Fibroblast of peridontal ligament (primary cell): ENCODE measurements around the gene RASSF5.
A peak's percentile ranks its signal among the peaks of the same experiment; 100 is the strongest.

Experiments
- DNase-seq: peaks from one replicate; pipeline ENCODE4 v3.0.0-alpha.2; 2010; ENCODE audit errors: extremely low read depth

RASSF5 gene, protein sequence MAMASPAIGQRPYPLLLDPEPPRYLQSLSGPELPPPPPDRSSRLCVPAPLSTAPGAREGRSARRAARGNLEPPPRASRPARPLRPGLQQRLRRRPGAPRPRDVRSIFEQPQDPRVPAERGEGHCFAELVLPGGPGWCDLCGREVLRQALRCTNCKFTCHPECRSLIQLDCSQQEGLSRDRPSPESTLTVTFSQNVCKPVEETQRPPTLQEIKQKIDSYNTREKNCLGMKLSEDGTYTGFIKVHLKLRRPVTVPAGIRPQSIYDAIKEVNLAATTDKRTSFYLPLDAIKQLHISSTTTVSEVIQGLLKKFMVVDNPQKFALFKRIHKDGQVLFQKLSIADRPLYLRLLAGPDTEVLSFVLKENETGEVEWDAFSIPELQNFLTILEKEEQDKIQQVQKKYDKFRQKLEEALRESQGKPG

DNA sequence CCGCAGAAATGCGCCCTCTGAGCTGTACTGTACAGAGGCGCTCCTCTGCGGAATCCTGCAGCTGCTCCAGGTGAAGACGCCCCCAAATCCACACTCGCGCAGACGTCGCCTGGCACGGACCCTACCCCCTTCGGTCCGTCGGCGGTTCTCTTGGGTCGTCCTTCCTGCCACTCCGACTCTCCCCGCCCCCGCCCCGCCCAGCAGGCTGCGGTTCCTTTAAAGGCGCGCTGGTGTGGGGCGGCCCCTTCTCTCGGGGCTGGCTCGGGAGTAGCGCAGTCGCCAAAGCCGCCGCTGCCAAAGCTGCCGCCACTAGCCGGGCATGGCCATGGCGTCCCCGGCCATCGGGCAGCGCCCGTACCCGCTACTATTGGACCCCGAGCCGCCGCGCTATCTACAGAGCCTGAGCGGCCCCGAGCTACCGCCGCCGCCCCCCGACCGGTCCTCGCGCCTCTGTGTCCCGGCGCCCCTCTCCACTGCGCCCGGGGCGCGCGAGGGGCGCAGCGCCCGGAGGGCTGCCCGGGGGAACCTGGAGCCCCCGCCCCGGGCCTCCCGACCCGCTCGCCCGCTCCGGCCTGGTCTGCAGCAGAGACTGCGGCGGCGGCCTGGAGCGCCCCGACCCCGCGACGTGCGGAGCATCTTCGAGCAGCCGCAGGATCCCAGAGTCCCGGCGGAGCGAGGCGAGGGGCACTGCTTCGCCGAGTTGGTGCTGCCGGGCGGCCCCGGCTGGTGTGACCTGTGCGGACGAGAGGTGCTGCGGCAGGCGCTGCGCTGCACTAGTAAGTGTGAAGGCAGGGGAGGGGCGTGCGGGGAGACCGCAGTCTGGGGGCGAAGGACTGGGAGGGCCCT is at the start of gene RASSF5:
RASSF5 (plus strand) TSS at position 248 of the 846 bp plus-strand sequence; CDS start at position 320, 72 bp downstream.
- peak; percentile 49 for DNase-seq

DNA sequence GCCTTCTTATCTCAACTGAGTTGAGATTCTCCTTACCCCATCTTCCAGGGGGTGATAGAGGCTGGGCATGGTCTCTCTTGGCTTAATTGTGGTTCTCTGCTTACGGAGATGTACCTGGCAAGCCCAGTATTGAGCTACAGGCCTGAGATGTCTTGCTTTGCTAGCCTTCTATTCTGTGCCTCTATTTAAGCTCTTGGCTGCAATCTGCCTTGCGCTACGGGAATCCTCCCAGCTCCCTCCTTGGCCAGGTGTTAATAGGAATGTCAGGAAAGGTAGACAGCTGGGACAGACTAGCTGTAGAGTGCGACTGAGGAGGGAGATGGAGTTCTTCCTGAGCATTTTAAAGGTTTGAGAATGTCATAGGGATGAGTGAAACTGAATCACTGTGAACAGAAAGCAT is 47.6 kb upstream of the RASSF5 start:
- no peak for DNase-seq

DNA sequence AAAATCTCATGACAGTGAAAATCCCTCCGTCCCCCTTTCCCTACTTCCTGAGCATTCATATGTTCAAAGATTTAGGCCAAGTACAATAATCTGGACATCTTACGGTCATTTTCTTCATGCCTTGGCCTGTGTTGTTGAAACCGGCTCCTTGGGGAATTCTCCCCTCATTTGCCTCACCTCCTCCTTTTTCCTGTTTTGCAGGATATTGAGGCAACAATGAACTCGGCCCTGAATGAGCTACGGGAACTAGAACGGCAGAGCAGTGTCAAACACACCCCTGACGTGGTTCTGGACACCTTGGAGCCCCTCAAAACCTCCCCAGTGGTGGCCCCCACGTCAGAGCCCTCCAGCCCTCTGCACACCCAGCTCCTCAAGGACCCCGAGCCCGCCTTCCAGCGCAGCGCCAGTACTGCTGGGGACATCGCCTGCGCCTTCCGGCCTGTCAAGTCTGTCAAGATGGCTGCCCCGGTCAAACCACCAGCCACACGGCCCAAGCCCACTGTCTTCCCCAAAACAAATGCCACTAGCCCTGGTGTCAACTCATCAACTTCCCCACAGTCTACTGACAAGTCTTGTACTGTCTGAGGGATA is 46.4 kb upstream of the RASSF5 start:
- DNase-seq: no peak

DNA sequence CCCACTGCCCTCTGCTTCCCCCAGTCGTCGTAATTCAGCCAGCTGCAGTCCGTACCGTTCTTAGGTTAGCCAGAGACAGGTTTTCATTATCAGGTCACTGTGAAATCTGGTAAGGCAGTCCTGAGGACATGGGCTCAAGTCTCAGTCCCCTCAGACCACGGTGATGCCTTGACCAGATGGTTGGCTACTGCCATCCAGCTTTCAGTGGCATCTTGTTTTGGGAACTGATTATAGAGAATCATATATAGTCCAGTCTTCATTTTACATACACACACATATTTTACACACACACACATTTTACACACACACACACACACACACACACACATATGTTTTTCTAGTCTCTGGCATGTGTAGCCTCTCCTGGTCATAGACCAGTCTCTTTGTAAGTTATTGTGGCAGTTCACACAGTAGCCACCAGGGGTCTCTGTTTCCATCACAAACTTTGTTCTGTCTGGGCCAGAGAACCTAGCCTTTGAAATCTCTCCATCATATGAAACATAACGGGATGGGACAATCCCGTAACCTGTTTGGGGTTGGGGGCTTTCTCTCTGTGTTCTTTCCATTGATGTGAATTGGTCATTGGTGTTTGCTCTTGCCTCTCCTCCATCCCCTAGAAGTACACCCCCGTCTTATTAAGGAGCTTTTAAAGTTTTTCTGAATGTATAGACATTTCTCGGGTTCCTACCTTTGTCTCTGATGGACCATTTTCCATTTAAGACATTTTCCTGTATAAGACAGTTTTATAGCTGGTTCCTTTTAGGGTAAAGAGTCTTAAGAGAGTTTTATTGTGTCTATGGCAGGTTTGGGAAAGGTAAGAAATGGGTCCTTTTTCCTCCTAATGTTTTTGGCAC is 45.5 kb upstream of the RASSF5 start:
- DNase-seq: peak; percentile 85

DNA sequence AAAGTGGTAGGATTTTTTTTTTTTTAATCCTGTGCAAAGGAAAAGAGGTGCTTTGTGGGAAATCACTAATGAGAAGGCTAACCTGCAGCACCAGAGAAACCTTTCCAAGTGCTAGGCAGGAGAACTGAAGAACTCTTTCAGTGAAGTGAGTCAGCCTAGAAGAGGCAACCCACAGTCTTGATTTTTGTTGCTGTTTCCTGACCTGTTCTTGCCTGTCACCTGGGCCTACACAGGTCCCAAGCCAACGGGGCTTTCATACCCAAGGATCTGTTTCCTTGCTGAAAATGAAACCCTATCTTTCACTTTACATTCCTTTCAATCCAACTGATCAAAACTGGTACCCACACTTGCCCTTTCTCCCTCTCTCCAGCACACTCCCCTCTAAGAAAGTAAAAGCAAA is 44.2 kb upstream of the RASSF5 start:
- no peak for DNase-seq

DNA sequence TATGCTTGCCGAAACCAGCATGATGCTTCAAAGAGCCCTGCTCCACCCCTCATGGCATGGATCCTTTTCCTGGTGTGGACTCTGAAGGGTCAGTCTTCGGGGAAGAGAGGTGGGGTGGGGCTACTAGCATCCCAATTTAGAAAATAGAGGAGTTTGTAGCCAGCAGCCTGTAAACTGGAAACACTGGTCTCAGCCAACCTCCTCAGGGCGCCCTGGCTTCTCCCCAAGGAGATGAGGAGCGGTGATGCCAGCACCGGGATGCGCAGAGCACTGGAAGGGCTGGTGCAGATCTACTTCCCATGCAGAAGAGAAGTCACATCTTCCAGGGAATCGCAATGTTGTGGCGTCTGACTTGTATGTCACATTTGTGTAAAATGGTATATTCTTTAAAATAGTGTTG is 43.4 kb upstream of the RASSF5 start:
- no peak for DNase-seq

DNA sequence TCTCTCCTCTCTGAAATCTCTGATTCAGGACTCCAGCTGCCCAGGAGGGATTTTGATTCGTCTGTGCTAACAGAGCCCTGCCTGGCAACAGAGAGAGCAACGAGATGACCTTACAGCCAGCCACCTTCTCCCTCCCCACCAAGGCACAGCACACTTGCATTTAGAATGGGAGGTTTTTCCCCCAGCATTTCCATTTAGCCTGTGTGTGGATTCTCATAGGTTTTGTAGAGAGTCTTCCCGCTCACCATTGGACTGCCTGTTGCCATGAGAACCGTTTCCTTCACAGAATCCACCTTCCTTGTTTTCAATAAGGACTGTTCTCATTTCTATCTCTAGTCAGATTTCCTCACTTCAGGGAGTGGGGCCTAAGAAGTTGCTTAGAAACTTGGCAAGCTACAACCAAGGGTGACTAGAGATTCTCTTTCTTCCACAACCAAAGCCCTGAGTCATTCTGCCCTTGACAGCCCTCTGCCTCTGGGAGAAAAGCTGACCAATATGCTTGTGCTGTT is 42.8 kb upstream of the RASSF5 start:
- peak; percentile 95 for DNase-seq

DNA sequence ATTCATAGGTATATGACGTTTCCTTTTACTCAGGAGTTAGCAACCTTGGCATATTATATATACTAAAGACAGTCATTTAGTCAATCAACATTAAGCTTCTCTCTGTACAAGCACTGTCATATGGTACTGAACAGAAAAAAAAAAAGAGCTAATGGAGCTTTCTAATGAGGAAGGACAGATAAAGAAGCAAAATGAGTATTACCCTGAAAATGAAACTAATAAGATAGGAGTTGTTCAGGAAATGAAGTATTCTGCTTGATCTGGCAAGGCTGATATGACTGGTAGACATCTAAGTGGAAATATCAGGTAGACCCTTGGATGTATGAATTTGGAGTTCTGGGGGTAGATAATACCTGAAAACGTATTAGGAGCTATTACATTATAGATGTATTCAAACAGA is 41.4 kb upstream of the RASSF5 start:
- no peak for DNase-seq

DNA sequence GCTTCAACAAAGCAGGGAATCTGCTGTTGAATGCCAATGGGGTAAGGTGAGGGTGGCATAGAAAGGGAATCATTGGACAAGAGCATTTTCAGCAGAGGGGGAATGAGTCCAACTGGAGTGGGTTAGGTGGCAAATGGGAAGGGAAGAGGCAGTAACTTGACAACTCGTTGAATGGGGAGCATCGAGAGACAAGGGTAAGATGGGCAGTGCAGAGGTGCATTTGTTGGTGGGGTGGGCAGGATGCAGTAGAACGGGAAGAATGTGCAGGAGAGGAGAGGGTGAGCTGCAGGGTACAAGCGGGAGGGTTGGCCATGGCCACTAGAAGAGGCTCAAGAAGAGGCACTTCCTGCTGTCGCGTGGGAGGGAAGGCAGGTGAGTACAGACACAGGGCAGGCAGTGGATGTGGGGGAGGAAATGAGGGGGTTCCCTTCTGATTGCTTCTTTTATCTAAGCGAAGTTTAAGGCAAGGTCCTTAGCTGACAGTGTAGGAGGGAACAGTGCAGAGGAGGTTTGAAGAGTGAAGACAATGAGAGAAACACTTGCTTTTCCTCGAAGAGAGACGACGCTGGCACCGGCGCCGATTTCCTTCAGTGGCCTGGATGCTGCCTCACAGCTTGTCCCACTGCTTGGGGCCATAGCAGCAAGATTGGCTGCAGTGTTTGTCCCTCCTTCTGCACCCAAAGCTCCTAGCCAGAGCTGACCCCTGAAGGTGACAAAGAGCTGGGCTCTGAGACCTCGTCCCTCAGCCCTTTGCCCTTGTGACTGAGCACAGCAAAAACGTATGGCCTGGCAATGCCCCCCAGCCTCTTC is 40.3 kb upstream of the RASSF5 start:
- no peak for DNase-seq

DNA sequence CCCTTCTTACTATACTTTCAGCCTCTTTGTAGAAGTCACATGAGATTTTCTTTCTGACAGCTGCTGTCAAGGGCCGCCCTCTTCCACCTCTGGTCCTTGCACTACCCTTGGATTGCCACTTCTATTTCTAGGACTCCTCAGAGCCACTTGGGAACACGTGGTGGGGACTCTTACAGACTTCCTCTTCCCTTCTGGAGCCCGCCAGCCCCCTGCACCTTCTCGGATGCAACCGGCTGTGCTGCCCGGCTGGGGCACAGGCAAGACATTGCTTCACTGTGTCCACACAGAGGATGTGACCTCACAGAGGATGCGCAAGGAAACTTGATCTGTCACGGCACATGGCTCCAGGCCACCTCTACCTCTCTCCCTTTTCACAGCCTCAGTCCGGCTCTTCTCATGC is 39.4 kb upstream of the RASSF5 start:
- DNase-seq: peak; percentile 65

DNA sequence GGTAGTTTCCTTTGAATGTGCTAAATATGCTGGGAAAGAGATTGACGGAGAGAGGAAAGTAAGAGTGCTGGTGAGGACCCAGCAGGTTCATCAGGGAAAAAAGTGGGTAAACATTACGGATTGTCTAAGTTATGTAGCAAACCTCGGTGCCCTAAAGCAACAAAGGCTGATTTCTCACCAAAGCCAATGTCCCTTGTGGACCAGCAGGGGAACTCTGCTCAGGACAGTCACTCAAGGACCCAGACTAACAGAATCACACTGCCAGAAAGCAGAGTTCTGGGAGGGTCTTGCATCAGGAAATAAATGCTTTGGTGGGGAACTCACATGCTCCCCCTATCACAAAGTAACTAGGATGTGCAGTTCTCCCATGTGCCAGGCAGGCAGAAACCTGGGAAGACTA is 38.8 kb upstream of the RASSF5 start:
- no peak for DNase-seq

DNA sequence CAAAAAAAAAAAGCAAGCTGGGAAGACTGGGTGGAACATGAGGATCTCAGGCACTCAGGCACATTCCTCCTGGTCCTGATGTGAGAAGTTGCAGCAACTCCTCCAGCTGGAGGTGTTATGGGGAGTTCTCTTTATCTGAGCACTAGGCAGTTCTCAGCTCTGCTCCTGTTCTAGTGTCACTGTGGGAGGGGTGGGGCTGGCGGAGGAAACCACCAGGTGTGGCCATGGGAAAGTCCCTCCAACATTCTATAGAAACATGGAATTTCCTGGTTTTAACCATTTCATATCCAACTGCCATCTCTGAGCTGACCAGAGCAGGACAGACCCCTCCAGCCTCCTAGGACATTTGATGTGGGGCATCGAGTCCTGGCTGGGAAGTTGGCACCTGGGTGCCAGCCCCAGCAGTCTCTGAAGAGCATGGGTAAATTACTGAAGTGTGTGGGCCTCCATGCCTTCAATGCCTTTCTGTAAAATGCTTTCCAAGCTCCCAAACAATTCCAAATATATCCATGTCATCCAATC is 37.9 kb upstream of the RASSF5 start:
- DNase-seq: no peak

DNA sequence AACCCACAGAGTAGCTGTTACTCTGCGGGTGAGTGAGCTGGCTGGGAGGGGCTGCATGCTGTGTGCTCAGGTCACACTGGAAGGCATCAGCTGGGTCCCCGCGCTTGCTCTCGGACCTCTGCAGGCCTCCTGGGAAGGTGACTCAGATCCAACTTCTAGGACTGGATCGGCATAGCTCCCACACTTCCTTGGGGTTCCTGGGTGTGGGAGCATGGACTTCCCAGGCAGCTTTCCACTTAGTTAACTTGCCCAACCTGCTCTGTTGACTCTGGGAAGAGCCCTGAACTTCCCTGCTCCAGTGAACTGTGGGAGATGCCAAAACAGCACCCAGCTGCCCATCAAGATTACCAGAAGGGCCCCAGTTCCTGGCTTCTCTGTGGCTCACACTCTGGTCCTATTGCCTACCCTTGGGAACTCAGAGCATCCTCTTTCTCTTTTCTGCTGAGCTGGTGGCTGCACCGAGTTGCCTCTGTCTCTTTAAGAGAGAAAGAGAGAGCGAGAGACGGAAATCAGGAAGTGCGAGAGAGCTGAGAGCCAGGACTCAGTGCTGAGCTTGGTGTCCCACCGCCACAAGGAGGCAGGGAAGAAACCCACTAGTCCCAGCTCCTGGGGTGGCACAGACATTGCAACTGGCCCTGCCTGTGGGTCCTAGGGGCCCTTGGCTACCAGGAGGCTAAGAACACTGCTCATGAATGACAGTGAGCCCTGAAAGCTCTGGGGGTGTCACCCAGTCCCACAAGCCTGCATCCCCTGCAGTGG is 37.2 kb upstream of the RASSF5 start, which contains the start of gene IKBKE:
IKBKE (plus strand) TSS at position 544 of the 759 bp plus-strand sequence. CDS start 2,752 bp downstream, outside the sequence.
- DNase-seq: peak; percentile 67

DNA sequence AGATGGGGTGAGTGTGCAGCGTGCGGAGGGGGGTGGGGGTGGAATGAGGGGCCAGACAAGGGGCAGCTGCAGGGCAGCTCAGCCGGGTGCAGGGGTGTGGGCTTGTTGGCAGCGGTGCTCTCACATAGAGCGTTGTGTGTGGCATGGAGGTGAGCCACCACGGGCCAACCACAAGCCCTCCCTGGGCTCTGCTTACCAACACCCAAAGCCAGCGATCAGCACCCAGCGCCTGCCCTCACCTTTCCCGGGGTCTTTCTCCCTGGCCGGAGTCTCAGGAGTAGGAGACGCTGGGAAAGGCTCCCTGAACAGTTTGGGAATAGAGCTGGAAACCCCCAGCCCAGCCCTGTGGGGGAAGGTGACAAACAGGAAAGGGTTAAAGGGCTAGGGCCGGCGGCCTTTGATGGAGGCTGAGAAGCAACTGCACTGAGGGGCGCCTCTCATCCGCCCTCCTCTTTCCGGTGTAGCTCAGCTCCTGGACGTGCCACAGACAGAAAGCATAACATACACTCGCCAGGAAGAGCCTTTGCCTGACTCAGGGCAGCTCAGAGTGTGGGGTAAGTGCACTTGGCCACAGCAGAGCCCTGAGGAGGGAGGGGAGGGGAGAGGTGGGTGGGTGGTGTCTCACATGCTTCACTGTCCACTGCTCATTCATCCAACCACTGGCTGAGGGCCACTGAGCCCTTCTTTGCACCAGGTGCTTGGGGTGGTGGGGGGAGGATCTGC is 36.5 kb upstream of the RASSF5 start:
- DNase-seq: peak; percentile 46

DNA sequence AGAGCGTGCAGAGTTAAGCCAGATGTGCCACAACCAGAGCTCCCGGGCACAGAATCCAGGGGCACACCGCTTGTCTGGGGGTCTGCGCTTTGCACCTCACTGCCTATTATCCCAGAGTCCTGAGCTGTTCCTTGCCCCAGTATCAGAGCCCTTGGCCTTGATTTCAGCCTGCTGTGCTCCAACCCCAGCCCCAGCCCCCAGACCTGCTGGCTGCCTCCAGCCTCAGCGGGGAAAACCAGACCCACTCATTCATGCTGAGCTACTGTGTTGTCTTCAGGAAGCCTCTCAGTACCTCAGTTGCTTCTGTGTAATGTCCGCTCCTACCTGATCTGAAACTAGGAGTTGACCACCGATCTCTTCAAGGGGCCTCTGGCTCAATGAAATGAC is 35.9 kb upstream of the RASSF5 start:
- no peak for DNase-seq

DNA sequence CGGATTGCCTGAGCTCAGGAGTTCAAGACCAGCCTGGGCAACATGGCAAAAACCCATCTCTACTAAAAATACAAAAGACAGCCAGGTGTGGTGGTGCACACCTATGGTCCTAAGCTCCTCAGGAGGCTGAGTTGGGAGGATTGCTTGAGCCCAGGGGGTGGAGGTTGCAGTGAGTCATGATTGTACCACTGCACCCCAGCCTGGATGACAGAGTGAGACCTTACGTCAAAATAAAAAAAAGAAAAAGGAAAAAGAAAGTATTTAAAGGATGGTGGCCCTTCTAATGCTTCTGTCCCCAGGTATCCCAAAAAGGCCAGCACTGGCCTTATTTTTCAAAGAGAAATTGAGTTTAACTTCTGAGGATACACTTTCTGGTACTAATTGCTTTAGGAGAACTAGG is 35.3 kb upstream of the RASSF5 start:
- DNase-seq: no peak

DNA sequence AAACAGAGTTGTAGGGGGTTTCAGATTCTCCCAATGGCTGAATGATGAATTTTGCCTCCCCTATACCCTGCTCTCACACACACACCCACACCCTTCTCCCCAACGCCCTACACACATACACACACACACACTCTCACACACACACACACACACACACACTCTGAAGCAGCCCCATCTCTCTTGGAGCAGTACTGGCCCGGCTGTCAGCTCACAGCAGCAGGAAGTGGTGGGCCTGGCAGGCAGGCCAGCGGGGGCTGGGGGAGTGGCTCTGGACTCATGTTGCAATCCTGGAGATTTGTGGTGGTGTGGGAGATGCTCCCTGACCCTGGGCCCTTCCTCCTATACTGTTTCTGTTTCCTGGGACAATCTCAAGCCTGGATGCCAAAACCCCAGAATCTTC is 34.9 kb upstream of the RASSF5 start:
- peak; percentile 57 for DNase-seq

DNA sequence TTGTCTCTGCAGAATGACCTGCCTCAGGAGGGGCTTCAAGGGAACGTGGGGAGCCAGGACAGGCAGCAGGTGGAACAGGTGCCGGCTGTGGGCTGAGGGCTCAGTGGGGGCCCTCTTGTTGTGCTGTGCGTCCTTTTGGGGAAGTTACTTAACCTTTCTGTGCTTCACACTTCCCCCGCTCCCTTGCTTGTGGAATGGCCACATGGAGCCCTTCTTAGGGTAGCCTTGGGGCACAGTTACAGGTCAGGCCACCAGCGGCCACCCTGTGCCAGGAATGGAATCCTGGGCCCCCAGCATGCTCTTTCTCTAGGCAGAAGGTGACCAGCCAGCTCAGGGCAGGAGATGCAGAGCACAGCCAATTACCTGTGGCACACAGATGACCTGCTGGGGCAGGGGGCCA is 34.4 kb upstream of the RASSF5 start:
- no peak for DNase-seq

DNA sequence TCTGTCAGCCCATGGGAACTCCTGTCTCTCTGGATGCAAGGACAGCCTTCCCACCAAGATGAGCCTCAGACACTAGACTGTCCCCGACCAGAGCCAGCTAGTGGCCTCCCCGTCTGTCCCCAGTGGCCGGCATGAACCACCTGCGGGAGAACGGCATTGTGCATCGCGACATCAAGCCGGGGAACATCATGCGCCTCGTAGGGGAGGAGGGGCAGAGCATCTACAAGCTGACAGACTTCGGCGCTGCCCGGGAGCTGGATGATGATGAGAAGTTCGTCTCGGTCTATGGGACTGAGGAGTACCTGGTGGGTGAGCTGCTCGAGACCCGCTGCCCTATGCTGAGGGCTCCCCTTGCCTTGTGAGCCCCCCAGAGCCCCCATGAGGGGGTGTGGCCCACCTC is 31.3 kb upstream of the RASSF5 start:
- no peak for DNase-seq
